Right hindlimb (tissue), 1 donor: Measurements from ENCODE around the gene APOL3.
"Not testable (repeated sequence)": the region's sequence is repeated elsewhere in the genome, so short reads cannot be mapped to it uniquely, and the experiment has no call there.

Experiments
- DNase-seq: peaks from one replicate; pipeline ENCODE4 v3.0.0-alpha.2; 2018

The APOL3 gene

GRCh38 chr22:36192542-36192941 is 32.0 kb upstream of the APOL3 start:
- DNase-seq = no peak

DNA sequence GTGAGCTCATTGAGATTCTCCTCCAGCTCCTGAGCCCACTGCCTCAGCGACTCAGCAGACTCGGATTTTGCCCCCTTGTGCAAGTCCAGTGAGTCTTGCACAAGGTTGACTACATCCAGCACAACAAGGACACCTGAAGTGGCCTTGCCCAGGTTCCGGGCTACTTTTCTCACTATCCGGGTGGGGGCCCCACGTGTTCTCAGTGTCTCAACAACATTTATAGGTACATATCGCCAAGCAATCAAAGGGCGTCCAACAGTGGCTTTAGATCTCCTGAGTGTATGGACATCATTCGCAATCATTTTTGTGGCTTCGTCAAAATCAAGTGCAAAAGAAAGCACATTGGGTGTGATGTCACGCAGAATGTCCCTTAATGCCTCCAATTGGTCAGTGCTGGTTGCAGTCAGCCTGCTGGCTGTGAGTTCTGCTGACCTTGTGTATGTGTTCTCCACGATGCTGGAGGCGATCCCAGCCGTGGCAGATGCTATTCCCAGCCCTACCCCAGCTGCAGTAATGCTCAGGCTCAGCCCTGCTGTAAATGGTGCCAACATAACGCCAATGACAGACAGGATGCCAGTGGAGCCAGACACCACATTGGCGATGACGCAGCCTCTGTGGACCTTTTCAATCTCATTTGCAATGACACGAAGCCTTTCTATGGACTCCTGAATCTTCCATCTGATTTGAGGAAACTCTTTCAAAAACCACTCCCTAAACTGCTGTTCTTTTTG is 30.7 kb upstream of the APOL3 start:
- peak; percentile 60 for DNase-seq

GRCh38 chr22:36187862-36188261 is 27.3 kb upstream of the APOL3 start:
- DNase-seq = not testable (repeated sequence)

DNA sequence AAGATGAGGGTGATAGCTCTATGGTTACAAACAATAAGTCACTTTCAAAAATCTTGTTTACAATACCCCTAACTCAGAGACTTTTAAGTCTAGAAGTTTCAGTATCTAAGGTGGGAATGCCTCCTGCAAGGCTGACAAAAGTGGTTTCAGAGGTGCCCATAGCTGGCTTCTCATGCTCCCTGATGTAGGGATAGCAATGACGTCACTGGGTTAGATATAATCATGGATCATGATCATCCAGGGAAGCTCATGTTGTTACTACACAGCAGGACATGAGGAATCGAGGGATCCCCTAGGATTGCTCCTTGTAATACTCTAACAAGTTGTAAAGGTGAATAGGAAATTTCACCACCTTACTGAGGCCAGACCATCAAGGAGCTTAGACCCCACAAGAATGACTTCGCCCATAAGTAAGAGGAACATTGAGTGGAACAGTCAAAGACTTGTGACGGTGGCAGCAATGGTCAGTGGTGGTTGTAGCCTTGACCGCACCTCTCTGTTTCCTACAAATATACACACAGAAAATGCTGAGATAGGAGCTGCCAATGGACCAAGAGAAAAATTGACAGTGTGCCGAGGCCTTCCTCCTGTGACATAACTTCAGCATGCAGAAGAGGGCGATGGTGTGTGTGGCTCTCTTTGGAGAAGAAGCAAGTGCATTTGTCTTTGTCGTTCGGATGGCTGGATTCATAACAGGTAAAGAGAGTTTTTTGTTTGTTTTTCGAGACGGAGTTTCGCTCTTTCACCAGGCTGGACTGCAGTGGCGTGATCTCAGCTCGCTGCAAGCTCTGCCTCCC is 25.5 kb upstream of the APOL3 start:
- DNase-seq = no peak

- DNase-seq = no peak
Observed at GRCh38 chr22:36184433-36185025, 24.0 kb upstream of the APOL3 start.

GRCh38 chr22:36183446-36183845 is 22.9 kb upstream of the APOL3 start:
- no peak for DNase-seq

- no peak for DNase-seq
Observed at GRCh38 chr22:36182857-36183256, 22.3 kb upstream of the APOL3 start.

GRCh38 chr22:36182056-36182455 is 21.5 kb upstream of the APOL3 start:
- DNase-seq = no peak

DNA sequence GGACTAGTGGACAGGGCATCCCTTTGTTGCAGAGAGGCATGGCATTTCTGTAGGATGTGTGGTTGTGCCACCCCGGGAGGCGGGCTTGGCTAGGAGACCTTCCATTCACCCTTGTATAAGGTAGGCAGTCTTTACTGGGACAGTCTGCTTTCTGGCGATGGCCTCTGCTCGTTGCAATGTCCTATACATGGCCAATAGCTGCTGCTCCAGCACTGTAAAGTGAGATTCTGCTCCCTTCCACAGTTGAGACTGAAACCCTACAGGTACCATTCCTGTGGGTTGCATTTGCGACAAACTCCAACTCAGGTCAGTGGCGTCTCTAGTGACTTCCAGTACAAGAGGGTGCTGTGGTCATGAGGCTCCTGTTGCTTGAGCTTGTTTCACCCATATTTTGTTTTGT is 20.4 kb upstream of the APOL3 start:
- no peak for DNase-seq

- peak; percentile 63 for DNase-seq
Observed at GRCh38 chr22:36180038-36180880, 19.7 kb upstream of the APOL3 start.

- no peak for DNase-seq
Observed at GRCh38 chr22:36177160-36177559, 16.6 kb upstream of the APOL3 start.

DNA sequence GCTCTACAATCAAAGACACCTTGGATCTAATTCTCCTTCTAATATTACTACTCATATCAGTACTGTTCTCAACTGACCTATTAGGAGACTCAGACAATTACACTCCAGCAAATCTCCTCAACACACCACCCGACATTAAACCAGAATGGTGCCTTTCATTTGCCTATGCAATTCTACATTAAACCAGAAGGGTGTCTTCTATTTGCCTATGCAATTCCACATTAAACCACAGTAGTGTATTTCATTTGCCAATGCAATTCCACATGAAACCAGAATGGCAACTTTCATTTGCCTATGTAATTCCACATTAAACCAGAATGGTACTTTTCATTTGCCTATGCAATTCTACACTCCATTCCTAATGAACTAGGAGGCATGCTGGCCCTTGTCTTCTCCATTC is 15.3 kb upstream of the APOL3 start:
- no peak for DNase-seq

GRCh38 chr22:36171941-36172340 is 11.4 kb upstream of the APOL3 start:
- no peak for DNase-seq

GRCh38 chr22:36166518-36167220 is 6.1 kb upstream of the APOL3 start:
- DNase-seq = no peak

DNA sequence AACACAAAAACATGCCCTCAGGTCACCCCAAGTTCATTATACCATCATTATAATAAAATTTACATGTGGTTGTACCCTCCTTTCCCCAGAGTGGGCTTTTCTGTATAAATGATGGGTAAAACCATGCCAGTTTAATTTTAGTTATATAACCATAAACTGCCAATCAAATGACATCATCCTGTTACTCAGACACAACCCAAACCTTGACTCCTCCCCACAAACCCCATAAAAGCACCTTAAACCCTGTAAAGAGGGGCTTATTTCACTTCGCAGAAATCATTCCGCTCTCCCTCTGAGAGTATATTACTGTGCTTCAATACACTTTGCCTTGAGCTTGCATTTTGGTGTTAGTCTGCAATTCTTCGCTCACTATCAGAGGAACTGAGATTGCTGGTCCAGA is 5.5 kb upstream of the APOL3 start:
- no peak for DNase-seq

- DNase-seq = no peak
Observed at GRCh38 chr22:36165141-36165540, 4.6 kb upstream of the APOL3 start.

GRCh38 chr22:36164621-36165020 is 4.1 kb upstream of the APOL3 start:
- DNase-seq = no peak

GRCh38 chr22:36163497-36163896 is 2.9 kb upstream of the APOL3 start:
- no peak for DNase-seq

GRCh38 chr22:36162127-36163034 is 1.8 kb upstream of the APOL3 start:
- DNase-seq = no peak

DNA sequence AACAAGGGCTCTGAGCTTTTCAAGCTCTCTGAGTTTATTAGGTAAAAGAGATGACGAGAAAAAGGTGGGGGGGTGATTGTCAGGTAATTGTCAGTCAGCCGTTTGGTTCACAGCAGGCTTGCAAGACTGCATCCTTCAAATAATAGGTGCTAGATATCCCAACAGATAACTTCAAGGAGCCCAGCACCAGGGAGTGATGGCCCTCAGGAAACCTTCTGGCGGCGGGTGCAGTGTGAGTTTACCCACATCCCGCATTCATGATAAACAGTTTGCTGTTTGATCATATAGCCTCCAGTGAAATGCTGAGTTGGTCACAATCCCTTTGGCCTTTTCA is 1.2 kb upstream of the APOL3 start:
- DNase-seq = not testable (repeated sequence)
